Measurements from ENCODE around the gene EXOC2.

DNA sequence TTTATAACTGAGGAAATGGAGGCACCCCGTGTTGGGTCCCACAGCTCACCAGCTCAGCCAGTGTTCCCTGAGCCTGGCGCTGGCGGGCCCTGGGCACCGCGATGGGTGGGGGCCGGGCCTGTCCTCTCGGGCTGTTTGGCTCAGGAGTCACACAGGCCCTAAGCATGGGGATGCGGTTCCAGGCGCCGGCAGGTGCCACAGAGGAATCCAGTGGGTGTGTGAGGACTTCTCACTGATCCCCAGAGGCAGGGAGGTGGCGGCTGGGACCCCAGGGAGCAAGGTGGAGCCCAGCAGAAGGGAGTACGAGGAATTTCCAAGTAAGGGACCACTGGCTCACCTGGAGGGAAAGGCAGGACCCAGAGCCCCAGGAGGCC is 243.9 kb downstream of the EXOC2 start:
- TF ChIP-seq, protein P1, sequence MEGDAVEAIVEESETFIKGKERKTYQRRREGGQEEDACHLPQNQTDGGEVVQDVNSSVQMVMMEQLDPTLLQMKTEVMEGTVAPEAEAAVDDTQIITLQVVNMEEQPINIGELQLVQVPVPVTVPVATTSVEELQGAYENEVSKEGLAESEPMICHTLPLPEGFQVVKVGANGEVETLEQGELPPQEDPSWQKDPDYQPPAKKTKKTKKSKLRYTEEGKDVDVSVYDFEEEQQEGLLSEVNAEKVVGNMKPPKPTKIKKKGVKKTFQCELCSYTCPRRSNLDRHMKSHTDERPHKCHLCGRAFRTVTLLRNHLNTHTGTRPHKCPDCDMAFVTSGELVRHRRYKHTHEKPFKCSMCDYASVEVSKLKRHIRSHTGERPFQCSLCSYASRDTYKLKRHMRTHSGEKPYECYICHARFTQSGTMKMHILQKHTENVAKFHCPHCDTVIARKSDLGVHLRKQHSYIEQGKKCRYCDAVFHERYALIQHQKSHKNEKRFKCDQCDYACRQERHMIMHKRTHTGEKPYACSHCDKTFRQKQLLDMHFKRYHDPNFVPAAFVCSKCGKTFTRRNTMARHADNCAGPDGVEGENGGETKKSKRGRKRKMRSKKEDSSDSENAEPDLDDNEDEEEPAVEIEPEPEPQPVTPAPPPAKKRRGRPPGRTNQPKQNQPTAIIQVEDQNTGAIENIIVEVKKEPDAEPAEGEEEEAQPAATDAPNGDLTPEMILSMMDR (conservative IDR thresholded peaks at IDR 0.05; ENCODE audit: low read length), result no peak
- no peak for TF ChIP-seq EZH2phosphoT487 (IDR thresholded peaks at IDR 0.05; ENCODE audit: borderline replicate concordance, low read depth, low read length)

Data from OCI-LY7 (cell line).